ENCODE results near the gene KBTBD2. TPM values are rescaled to one million over a fixed set of nuclear protein-coding genes. Genes with fewer than 3 reads are reported as not detected.

KBTBD2 gene
- polyA plus RNA-seq, 3 donors = 23.7 to 48.4 (median 33.9) TPM

- H3K4me3 ChIP-seq (replicated peaks in 1 of 3; ENCODE audit: low read depth in 2 of 3, low read length in 3 of 3) = no peak overlapping the region
- TF ChIP-seq CTCF (IDR thresholded peaks at IDR 0.05) = no peak
Measured at GRCh38 chr7:32914184-32914583, 22.6 kb upstream of the KBTBD2 start.

GRCh38 chr7:32910195-32910594 is 18.6 kb upstream of the KBTBD2 start:
- Histone ChIP-seq H3K9me3 (replicated peaks in 1 of 2; ENCODE audit: control insufficient read depth in 1 of 2, insufficient read depth in 1 of 2, low read length in 2 of 2) (no peaks in the 10 kb centered on the region), H3K36me3 (replicated peaks in 1 of 2; ENCODE audit: control insufficient read depth in 1 of 2, insufficient read depth in 2 of 2, low read length in 2 of 2) (peaks cover 0 to 4% of the 10 kb centered on the region in 2 donors), H3K4me1 (ENCODE audit: control insufficient read depth in 1 of 2, insufficient read depth in 2 of 2, low read length in 2 of 2) (peaks cover 0 to 5% of the 10 kb centered on the region in 2 donors), H2AFZ (ENCODE audit: insufficient read depth, low read depth, low read length, poor library complexity, severe bottlenecking) (no peak overlapping the region), H3K4me3 (replicated peaks in 1 of 3; ENCODE audit: low read depth in 2 of 3, low read length in 3 of 3) (no peak overlapping the region), H3K27me3 (ENCODE audit: control insufficient read depth in 2 of 2, insufficient read depth in 2 of 2, low read length in 2 of 2) (no peaks in the 10 kb centered on the region), H4K20me1 (ENCODE audit: insufficient read depth, low read length) (no peaks in the 10 kb centered on the region), H3K27ac (ENCODE audit: low read depth in 1 of 2, low read length in 2 of 2) (no peak overlapping the region), H3K9ac (ENCODE audit: insufficient read depth, low read length, poor library complexity, severe bottlenecking) (no peak overlapping the region), H3K4me2 (replicated peaks; ENCODE audit: extremely low read depth, low read length, poor library complexity, severe bottlenecking) (no peak overlapping the region), H3K79me2 (ENCODE audit: insufficient read depth, low read length) (no peaks in the 10 kb centered on the region)
- TF ChIP-seq CTCF (IDR thresholded peaks at IDR 0.05) = no peak
- no peak overlapping the region for H3K27ac Mint-ChIP-seq
- H3K9me3 Mint-ChIP-seq = peaks cover 0 to 2% (median 0%) of the 10 kb centered on the region in 7 donors
- H3K36me3 Mint-ChIP-seq = peaks cover 0 to 4% of the 10 kb centered on the region in 2 donors
- 100% methylated on average over 1 of the region's 1 CpG for WGBS (ENCODE audit: insufficient coverage)
- intact Hi-C loops (cut with micrococcal nuclease) = no loop called here
- no peak overlapping the region for H3K4me3 Mint-ChIP-seq
- DNase-seq = no peak
- H3K27me3 Mint-ChIP-seq (ENCODE audit: low read depth in 3 of 3) = peaks cover 0 to 1% (median 0%) of the 10 kb centered on the region in 3 donors
- H3K4me1 Mint-ChIP-seq = peaks cover 4% of the 10 kb centered on the region

More at GRCh38 chr7:32914184-32914583, 22.6 kb upstream of the KBTBD2 start:
- no peak overlapping the region for H3K4me3 Mint-ChIP-seq
- Histone ChIP-seq H3K79me2 (ENCODE audit: insufficient read depth, low read length) (no peaks in the 10 kb centered on the region), H3K27me3 (ENCODE audit: control insufficient read depth in 2 of 2, insufficient read depth in 2 of 2, low read length in 2 of 2) (no peaks in the 10 kb centered on the region), H4K20me1 (ENCODE audit: insufficient read depth, low read length) (no peaks in the 10 kb centered on the region), H3K9me3 (replicated peaks in 1 of 2; ENCODE audit: control insufficient read depth in 1 of 2, insufficient read depth in 1 of 2, low read length in 2 of 2) (no peaks in the 10 kb centered on the region), H3K36me3 (replicated peaks in 1 of 2; ENCODE audit: control insufficient read depth in 1 of 2, insufficient read depth in 2 of 2, low read length in 2 of 2) (peaks cover 7 to 37% of the 10 kb centered on the region in 2 donors), H3K4me1 (ENCODE audit: control insufficient read depth in 1 of 2, insufficient read depth in 2 of 2, low read length in 2 of 2) (no peaks in the 10 kb centered on the region), H2AFZ (ENCODE audit: insufficient read depth, low read depth, low read length, poor library complexity, severe bottlenecking) (no peak overlapping the region), H3K27ac (ENCODE audit: low read depth in 1 of 2, low read length in 2 of 2) (no peak overlapping the region), H3K4me2 (replicated peaks; ENCODE audit: extremely low read depth, low read length, poor library complexity, severe bottlenecking) (no peak overlapping the region), H3K9ac (ENCODE audit: insufficient read depth, low read length, poor library complexity, severe bottlenecking) (no peak overlapping the region)
- H3K36me3 Mint-ChIP-seq = peaks cover 21 to 27% of the 10 kb centered on the region in 2 donors
- no peak overlapping the region for H3K27ac Mint-ChIP-seq
- peaks cover 0 to 1% (median 0%) of the 10 kb centered on the region in 3 donors for H3K27me3 Mint-ChIP-seq (ENCODE audit: low read depth in 3 of 3)
- intact Hi-C loops (cut with micrococcal nuclease) = no loop called here
- no peaks in the 10 kb centered on the region for H3K9me3 Mint-ChIP-seq
- no peak for DNase-seq
- no CpG with 5 or more reads among the region's 1 CpG for WGBS (ENCODE audit: insufficient coverage)
- no peaks in the 10 kb centered on the region for H3K4me1 Mint-ChIP-seq
